H1 (cell line): ENCODE results near the gene ZNF665.

Experiments
- CHD2 ChIP-seq: IDR thresholded peaks from 2 replicates; pipeline ENCODE4 v1.6.1; 2012; ENCODE audit warnings: low read length, improper control_type of control experiment
- CTCF ChIP-seq, 3 experiments: IDR thresholded peaks; 1 replicate in 2 of 3; 2 replicates in 1 of 3; pipeline versions ENCODE4 v1.5.1 to v1.6.1; 2011; ENCODE audit warnings: low read length in 3 of 3, mild to moderate bottlenecking in 3 of 3, inconsistent platforms in 2 of 3, low read depth in 1 of 3, moderate library complexity in 1 of 3; ENCODE audit not compliant: insufficient read depth in 1 of 3; ENCODE audit errors: control extremely low read depth in 1 of 3
- EP300 ChIP-seq, 2 experiments: IDR thresholded peaks; 1 replicate in 1 of 2; 2 replicates in 1 of 2; pipeline ENCODE4 v1.6.1; 2011 to 2012; ENCODE audit warnings: low read depth in 2 of 2, low read length in 2 of 2, mild to moderate bottlenecking in 2 of 2, borderline replicate concordance in 1 of 2, inconsistent platforms in 1 of 2, moderate library complexity in 1 of 2
- EZH2 ChIP-seq: fragments of 200-600 bp; sonication (generic); IDR thresholded peaks from 2 replicates; pipeline ENCODE4 v1.7.1; 2012; ENCODE audit warnings: low read depth, mild to moderate bottlenecking, moderate library complexity, low read length, inconsistent platforms; ENCODE audit not compliant: severe bottlenecking
- POLR2A ChIP-seq, 2 experiments: IDR thresholded peaks; 1 replicate in 1 of 2; 2 replicates in 1 of 2; pipeline ENCODE4 v1.6.1; 2011; ENCODE audit warnings: low read depth in 2 of 2, low read length in 2 of 2, mild to moderate bottlenecking in 2 of 2; ENCODE audit errors: control extremely low read depth in 1 of 2
- RFX5 ChIP-seq: IDR thresholded peaks from 2 replicates; pipeline ENCODE4 v1.6.1; 2011; ENCODE audit warnings: low read depth, low read length, improper control_type of control experiment, borderline replicate concordance
- RNF2 ChIP-seq: fragments of 200-900, 300-1000 bp; sonication (generic); IDR thresholded peaks from 2 replicates; pipeline ENCODE4 v1.7.1; 2016; ENCODE audit warnings: borderline replicate concordance, low read depth, mild to moderate bottlenecking, antibody characterized with exemption, low read length; ENCODE audit not compliant: poor library complexity, severe bottlenecking; ENCODE audit errors: missing control alignments
- USF2 ChIP-seq: IDR thresholded peaks from 2 replicates; pipeline ENCODE4 v1.6.1; 2011; ENCODE audit warnings: low read length, improper control_type of control experiment

GRCh38 chr19:53212703-53213320 lies 19.7 kb upstream of the ZNF665 start:
- TF ChIP-seq RNF2 (no peak), POLR2A (IDR thresholded peaks at IDR 0.05; ENCODE audit: control extremely low read depth in 1 of 2, low read depth in 2 of 2, low read length in 2 of 2) (no peak), USF2 (no peak), CHD2 (no peak), CTCF (IDR thresholded peaks at IDR 0.05; ENCODE audit: control extremely low read depth in 1 of 3, insufficient read depth in 1 of 3, low read depth in 1 of 3, low read length in 3 of 3) (no peak), EZH2 (no peak), EP300 (IDR thresholded peaks at IDR 0.05; ENCODE audit: borderline replicate concordance in 1 of 2, low read depth in 2 of 2, low read length in 2 of 2) (no peak), RFX5 (no peak)
